K562 (cell line): ENCODE data around the gene SLC9B2.

Experiments
- CREB1 ChIP-seq, 2 experiments: sonication (generic) in 1 of 2; formaldehyde crosslinking in 1 of 2; IDR thresholded peaks; 2 replicates each; pipeline versions ENCODE4 v1.6.1 to v1.8.0; 2012 to 2022; ENCODE audit warnings: inconsistent platforms in 1 of 2, mild to moderate bottlenecking in 1 of 2, missing genetic modification reagents in 1 of 2, moderate library complexity in 1 of 2
- CTCF ChIP-seq, 3 experiments: IDR thresholded peaks in 2 of 3; conservative IDR thresholded peaks in 1 of 3; 2 replicates each; pipeline ENCODE4 v1.5.1; 2011 to 2012; ENCODE audit warnings: low read length in 3 of 3, mild to moderate bottlenecking in 3 of 3, control low read depth in 2 of 3, improper control_type of control experiment in 1 of 3, inconsistent platforms in 1 of 3, low read depth in 1 of 3, mixed read lengths in 1 of 3, moderate library complexity in 1 of 3; ENCODE audit not compliant: insufficient read depth in 2 of 3
- PHF20 ChIP-seq: fragments of 450-650 bp; IDR thresholded peaks from 2 replicates; pipeline ENCODE4 v1.6.1; 2018; ENCODE audit not compliant: partially characterized antibody
- PYGO2 ChIP-seq: fragments of 450-650 bp; IDR thresholded peaks from 2 replicates; pipeline ENCODE4 v1.6.1; 2016; ENCODE audit warnings: mild to moderate bottlenecking, missing genetic modification characterization, moderate library complexity, missing compliant biosample characterization
- SMARCC2 ChIP-seq: fragments of 450-650 bp; IDR thresholded peaks from 2 replicates; pipeline ENCODE4 v1.6.1; 2017; ENCODE audit warnings: antibody characterized with exemption, moderate library complexity, mild to moderate bottlenecking, low read depth
- TAF1 ChIP-seq: IDR thresholded peaks from 2 replicates; pipeline ENCODE4 v1.6.1; 2011; ENCODE audit warnings: mild to moderate bottlenecking, low read length, moderate library complexity; ENCODE audit not compliant: insufficient read depth, control insufficient read depth, severe bottlenecking; ENCODE audit errors: extremely low read depth
- U2AF1 ChIP-seq: fragments of 200-400 bp; formaldehyde crosslinking; optimal IDR thresholded peaks from 2 replicates; pipeline ENCODE3; 2017; ENCODE audit warnings: mild to moderate bottlenecking, low read depth, low read length, moderate library complexity
- ZNF174 ChIP-seq: fragments of 250-450 bp; sonication (Bioruptor Pico); IDR thresholded peaks from 2 replicates; pipeline ENCODE4 v1.4.0; 2020; ENCODE audit warnings: mild to moderate bottlenecking
- ZNF274 ChIP-seq: IDR thresholded peaks from 2 replicates; pipeline ENCODE4 v1.6.1; 2011; ENCODE audit warnings: low read depth, mild to moderate bottlenecking, low read length, moderate library complexity, borderline replicate concordance
- ZNF384 ChIP-seq: IDR thresholded peaks from 2 replicates; pipeline ENCODE4 v1.6.1; 2012; ENCODE audit warnings: low read depth, low read length, improper control_type of control experiment

- TF ChIP-seq U2AF1 = no peak
- TF ChIP-seq PHF20 = no peak
- no peak for TF ChIP-seq PYGO2
- no peak for TF ChIP-seq ZNF274
- TF ChIP-seq SMARCC2 = no peak
- TF ChIP-seq CTCF (IDR thresholded peaks at IDR 0.05 in 2 of 3, conservative IDR thresholded peaks at IDR 0.05 in 1 of 3; ENCODE audit: insufficient read depth in 2 of 3, low read depth in 1 of 3, low read length in 3 of 3) = no peak
- no peak for TF ChIP-seq ZNF174 (CRISPR knock-in tag)
- no peak for TF ChIP-seq TAF1
- no peak for TF ChIP-seq CREB1 (IDR thresholded peaks at IDR 0.05)
- no peak for TF ChIP-seq CREB1 (CRISPR knock-in tag; IDR thresholded peaks at IDR 0.05)
- no peak for TF ChIP-seq ZNF384
Measured at GRCh38 chr4:103067841-103068547, 8.6 kb downstream of the SLC9B2 start.
